ENCODE measurements around the gene GALE. TPM values are rescaled to one million over a fixed set of nuclear protein-coding genes. Genes with fewer than 3 reads are reported as not detected.

GALE gene
- total and polyA plus RNA-seq, 7 donors: 7.8 to 208 (median 11.5) TPM

DNA sequence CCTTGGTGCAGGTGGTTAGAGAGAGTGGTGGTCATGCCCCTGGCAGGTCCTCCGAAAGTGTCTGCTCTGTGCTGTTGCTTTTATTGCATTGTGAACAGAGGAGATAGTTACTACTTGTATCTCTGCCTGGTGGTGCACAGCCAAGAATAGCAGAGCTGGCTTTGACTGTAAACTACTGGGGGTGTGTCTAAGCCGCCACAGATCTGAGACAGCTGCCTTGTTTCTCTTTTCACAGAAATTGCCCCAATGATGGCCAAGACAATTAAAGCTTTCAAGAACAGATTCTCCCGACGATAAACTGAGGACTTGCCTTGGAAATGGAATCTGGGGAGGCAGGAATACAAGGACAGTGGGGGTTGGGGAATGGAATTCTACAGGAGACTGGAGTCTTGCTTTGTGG, 41.3 kb downstream of the GALE start:
- Histone ChIP-seq H3K36me3 (peaks cover 37 to 85% (median 49%) of the 10 kb centered on the region in 4 donors), H3K27ac (peak overlapping the region in 1 of 4 donors; percentile 50), H3K4me1 (peaks cover 0 to 20% (median 19%) of the 10 kb centered on the region in 4 donors), H3K9me3 (no peaks in the 10 kb centered on the region), H3K27me3 (no peaks in the 10 kb centered on the region), H3K4me3 (no peak overlapping the region)
- TF ChIP-seq CTCF (IDR thresholded peaks at IDR 0.05): no peak
- TF ChIP-seq POLR2A (IDR thresholded peaks at IDR 0.05): no peak
- TF ChIP-seq EP300 (IDR thresholded peaks at IDR 0.05): no peak
- no peak for TF ChIP-seq POLR2AphosphoS5 (IDR thresholded peaks at IDR 0.05)
- WGBS, 2 donors: 24 to 66% methylated on average over 4 of the region's 4 CpGs
- DNase-seq: no peak
- intact Hi-C loops (cut with DNase I): no loop called here

DNA sequence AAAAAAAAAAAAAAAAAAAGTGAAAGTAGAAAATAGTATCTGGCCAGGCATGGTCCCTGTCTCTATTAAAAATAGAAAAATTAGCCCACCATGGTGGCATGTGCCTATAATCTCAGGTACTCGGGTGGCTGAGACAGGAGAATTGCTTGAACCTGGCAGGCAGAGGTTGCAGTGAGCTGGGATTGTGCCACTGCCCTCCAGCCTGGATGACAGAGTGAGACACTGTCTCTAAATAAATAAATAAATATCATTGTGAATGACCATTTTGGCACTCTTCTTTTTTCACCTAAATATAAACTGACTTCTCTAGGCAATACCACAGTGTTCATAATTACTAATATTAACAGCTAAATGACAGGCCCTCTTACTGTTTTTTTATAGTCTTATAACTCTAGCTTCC, 42.7 kb downstream of the GALE start:
- Histone ChIP-seq H3K36me3 (peaks cover 48 to 100% (median 64%) of the 10 kb centered on the region in 4 donors), H3K27ac (no peak overlapping the region), H3K4me3 (no peak overlapping the region), H3K27me3 (no peaks in the 10 kb centered on the region), H3K9me3 (no peaks in the 10 kb centered on the region), H3K4me1 (peaks cover 0 to 12% (median 10%) of the 10 kb centered on the region in 4 donors)
- intact Hi-C loops (cut with DNase I): no loop called here
- TF ChIP-seq POLR2A (IDR thresholded peaks at IDR 0.05) (no peak), POLR2AphosphoS5 (IDR thresholded peaks at IDR 0.05) (no peak), CTCF (IDR thresholded peaks at IDR 0.05) (no peak), EP300 (IDR thresholded peaks at IDR 0.05) (no peak)
- 92% methylated on average over 1 of the region's 1 CpG for WGBS, 2 donors
- DNase-seq: no peak

DNA sequence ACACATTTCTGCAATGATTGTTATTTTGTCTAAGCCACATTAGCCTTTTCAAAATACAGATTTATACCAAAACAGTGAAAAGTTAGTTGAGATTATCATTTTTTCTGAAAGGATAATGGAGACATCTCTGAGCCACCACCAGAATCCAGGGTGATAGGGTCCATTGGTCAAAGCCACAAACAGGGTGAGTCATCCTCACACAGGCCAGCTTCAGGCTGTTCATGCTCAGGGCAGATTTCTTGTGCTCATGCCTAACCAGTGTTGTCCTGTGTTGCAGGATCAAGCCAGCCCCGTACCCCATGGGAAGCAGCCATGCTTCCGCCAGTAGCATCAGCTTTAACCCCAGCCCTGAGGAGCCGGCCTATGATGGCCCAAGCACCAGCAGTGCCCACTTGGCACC, 43.9 kb downstream of the GALE start:
- no peak overlapping the region for H3K27ac ChIP-seq
- peaks cover 59 to 100% (median 75%) of the 10 kb centered on the region in 4 donors for H3K36me3 ChIP-seq
- no peak overlapping the region for H3K4me3 ChIP-seq
- 93 to 96% methylated on average over 3 of the region's 3 CpGs for WGBS, 2 donors
- H3K4me1 ChIP-seq: peaks cover 0 to 12% (median 10%) of the 10 kb centered on the region in 4 donors
- H3K9me3 ChIP-seq: no peaks in the 10 kb centered on the region
- intact Hi-C loops (cut with DNase I): no loop called here
- DNase-seq: no peak
- TF ChIP-seq CTCF (IDR thresholded peaks at IDR 0.05) (no peak), POLR2AphosphoS5 (IDR thresholded peaks at IDR 0.05) (no peak), POLR2A (IDR thresholded peaks at IDR 0.05) (no peak), EP300 (IDR thresholded peaks at IDR 0.05) (no peak)
- H3K27me3 ChIP-seq: no peaks in the 10 kb centered on the region

DNA sequence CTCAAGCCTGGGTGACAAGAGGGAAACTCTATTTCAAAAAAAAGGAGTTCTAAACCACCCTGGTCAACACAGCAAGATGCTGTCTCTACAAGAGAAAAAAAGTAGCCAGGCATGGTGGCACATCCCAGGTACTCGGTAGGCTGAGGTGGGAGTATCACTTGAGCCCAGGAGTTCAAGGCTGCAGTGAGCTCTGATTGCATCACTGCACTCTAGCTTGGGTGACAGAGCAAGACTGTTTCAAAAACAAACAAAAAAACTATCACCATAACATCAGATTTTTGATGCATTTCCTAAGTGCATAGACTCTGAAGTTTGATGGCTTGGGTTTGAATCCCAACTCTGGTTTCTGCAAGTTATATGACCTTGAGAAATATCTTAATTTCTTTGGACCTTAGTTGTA, 47.6 kb downstream of the GALE start:
- DNase-seq: no peak
- no peaks in the 10 kb centered on the region for H3K27me3 ChIP-seq
- intact Hi-C loops (cut with DNase I): no loop called here
- TF ChIP-seq POLR2A (IDR thresholded peaks at IDR 0.05): no peak
- no peak for TF ChIP-seq CTCF (IDR thresholded peaks at IDR 0.05)
- no peak for TF ChIP-seq POLR2AphosphoS5 (IDR thresholded peaks at IDR 0.05)
- TF ChIP-seq EP300 (IDR thresholded peaks at IDR 0.05): no peak
- peaks cover 0 to 1% (median 0%) of the 10 kb centered on the region in 4 donors for H3K4me1 ChIP-seq
- no peak overlapping the region for H3K27ac ChIP-seq
- no peaks in the 10 kb centered on the region for H3K9me3 ChIP-seq
- WGBS, 2 donors: 89 to 91% methylated on average over 1 of the region's 1 CpG
- peaks cover 62 to 82% (median 76%) of the 10 kb centered on the region in 4 donors for H3K36me3 ChIP-seq
- H3K4me3 ChIP-seq: no peak overlapping the region

DNA sequence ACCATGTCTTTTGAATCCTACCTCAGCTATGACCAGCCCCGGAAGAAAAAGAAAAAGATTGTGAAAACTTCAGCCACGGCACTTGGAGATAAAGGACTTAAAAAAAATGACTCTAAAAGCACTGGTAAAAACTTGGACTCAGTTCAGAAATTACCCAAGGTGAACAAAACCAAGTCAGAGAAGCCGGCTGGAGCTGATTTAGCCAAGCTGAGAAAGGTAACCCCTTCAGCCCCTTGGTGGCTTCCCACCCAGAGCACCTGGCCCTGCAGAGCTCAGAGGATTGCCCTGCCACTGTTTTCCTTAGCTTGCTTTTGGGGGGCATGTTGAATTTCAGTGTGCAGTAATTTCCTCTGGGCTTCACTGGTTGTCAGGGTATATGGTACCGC, 48.7 kb downstream of the GALE start:
- no peaks in the 10 kb centered on the region for H3K27me3 ChIP-seq
- peaks cover 0 to 11% (median 0%) of the 10 kb centered on the region in 4 donors for H3K4me1 ChIP-seq
- H3K9me3 ChIP-seq: no peaks in the 10 kb centered on the region
- TF ChIP-seq EP300 (IDR thresholded peaks at IDR 0.05) (no peak), POLR2A (IDR thresholded peaks at IDR 0.05) (no peak), POLR2AphosphoS5 (IDR thresholded peaks at IDR 0.05) (no peak), CTCF (IDR thresholded peaks at IDR 0.05) (no peak)
- H3K27ac ChIP-seq: no peak overlapping the region
- no peak overlapping the region for H3K4me3 ChIP-seq
- intact Hi-C loops (cut with DNase I): no loop called here
- WGBS, 2 donors: 93 to 95% methylated on average over 4 of the region's 4 CpGs
- no peak for DNase-seq
- peaks cover 53 to 71% (median 65%) of the 10 kb centered on the region in 4 donors for H3K36me3 ChIP-seq
